ENCODE measurements around the gene WT1.

GRCh38 chr11:32422545-32422944 lies 12.8 kb downstream of the WT1 start:
- TF ChIP-seq CTCF (IDR thresholded peaks at IDR 0.05), result no peak
- no peak for TF ChIP-seq POLR2A (IDR thresholded peaks at IDR 0.05)
